ENCODE measurements around the gene PTPRN2.

DNA sequence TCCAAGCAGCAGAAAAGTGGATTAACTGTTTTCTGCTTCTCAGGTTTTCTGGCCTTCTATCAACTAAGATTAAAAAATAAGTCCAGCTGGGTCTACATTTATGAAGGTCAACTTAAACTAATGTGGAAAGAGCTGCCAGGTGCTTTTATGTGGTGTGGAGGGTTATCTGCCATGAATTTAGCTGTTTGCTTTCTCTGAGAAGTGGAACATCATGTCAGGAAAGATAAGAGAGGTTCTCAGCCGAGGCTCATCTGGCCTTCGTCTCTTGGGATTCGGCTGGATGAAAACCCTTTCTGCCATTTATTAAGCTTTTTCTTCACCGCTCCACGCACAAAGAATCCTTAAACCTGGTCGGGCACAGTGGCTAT is 5.5 kb downstream of the PTPRN2 start:
- TF ChIP-seq, protein P1, sequence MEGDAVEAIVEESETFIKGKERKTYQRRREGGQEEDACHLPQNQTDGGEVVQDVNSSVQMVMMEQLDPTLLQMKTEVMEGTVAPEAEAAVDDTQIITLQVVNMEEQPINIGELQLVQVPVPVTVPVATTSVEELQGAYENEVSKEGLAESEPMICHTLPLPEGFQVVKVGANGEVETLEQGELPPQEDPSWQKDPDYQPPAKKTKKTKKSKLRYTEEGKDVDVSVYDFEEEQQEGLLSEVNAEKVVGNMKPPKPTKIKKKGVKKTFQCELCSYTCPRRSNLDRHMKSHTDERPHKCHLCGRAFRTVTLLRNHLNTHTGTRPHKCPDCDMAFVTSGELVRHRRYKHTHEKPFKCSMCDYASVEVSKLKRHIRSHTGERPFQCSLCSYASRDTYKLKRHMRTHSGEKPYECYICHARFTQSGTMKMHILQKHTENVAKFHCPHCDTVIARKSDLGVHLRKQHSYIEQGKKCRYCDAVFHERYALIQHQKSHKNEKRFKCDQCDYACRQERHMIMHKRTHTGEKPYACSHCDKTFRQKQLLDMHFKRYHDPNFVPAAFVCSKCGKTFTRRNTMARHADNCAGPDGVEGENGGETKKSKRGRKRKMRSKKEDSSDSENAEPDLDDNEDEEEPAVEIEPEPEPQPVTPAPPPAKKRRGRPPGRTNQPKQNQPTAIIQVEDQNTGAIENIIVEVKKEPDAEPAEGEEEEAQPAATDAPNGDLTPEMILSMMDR (IDR thresholded peaks at IDR 0.05) = no peak
- TF ChIP-seq POLR2A (IDR thresholded peaks at IDR 0.05) (no peak), EP300 (IDR thresholded peaks at IDR 0.05) (no peak)
